GM19351 (cell line): ENCODE results near the gene GET3.
A peak's percentile ranks its signal among the peaks of the same experiment; 100 is the strongest.

Experiments
- ATAC-seq: cut with Tn5 transposase; IDR thresholded peaks from one replicate; pipeline ENCODE4 v1.9.1; 2021; ENCODE audit warnings: mild to moderate bottlenecking, moderate library complexity; ENCODE audit not compliant: unreplicated experiment

GET3 gene

DNA sequence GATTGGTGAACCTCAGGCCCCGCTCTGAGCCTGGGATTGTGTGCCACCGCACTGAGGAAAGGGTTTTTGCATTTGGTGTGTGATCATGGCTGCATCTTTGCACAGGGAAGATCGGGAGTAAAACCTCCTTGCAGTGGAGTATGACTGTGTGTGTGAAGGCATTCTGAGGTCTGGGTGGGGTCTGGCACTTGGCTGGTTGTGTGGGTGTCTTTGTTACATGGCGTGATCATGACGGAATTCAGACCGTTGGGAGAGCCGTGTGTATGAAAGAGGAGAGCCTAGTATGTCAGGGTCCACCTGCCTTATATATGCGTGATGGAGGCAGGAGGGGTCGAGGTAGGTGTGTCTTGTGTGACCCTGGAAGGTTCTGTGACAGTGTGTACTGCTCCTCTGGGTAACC lies 13.6 kb downstream of the GET3 start:
- no peak for ATAC-seq

DNA sequence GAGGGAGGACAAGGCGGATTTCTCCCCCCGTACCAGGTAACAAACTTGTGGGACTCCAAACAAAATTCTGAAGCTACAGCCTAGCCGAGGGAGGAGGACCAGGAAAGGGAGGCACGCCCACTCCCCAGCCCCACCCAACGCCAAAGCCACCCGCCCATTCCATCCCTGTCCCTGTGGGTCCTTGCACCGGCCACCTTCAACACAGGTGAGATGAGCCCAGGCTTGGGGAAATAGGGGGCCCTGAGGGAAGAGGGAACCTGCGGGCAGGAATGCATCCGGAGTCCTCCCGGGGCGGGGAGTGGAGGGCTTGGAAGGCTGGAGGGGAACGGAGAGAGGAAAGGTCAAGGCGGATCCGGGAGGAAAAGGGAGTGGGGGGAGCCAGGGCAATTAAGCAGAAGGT lies 14.3 kb downstream of the GET3 start, which contains the start of gene BEST2:
Gene BEST2, plus strand, starts transcription at position 157 of the 400 bp plus-strand sequence. CDS start 802 bp downstream, outside the sequence.
- no peak for ATAC-seq

DNA sequence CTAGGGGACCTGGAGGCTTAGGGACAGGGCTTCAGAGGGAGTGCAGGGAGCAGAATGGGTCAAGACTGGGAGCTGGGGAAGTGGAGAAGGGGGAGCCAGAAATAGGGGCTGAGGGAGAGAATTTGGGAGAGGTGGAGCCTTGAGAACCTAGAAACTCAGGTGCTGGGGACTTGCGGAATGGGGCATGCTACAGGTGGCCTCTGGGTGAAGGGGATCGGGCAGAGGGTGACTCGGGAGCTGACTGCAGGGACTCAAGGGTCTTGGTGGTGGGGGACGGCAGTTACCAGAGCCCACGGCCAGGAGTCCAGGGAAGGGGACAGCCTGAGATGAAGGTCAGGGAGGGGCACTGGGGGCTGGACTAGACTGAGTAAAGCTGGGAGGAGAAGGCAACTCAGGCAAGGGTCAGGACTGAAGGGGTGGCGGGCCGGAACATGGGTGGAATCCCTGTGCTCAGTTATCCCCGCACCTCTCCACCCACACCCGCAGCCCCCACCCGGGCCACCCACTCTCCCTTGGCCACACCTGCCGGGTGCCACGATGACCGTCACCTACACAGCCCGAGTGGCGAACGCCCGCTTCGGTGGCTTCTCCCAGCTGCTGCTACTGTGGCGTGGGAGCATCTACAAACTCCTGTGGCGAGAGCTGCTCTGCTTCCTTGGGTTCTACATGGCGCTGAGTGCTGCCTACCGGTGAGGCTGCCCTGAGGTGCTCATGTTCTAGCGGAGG lies 14.9 kb downstream of the GET3 start:
- ATAC-seq = no peak

DNA sequence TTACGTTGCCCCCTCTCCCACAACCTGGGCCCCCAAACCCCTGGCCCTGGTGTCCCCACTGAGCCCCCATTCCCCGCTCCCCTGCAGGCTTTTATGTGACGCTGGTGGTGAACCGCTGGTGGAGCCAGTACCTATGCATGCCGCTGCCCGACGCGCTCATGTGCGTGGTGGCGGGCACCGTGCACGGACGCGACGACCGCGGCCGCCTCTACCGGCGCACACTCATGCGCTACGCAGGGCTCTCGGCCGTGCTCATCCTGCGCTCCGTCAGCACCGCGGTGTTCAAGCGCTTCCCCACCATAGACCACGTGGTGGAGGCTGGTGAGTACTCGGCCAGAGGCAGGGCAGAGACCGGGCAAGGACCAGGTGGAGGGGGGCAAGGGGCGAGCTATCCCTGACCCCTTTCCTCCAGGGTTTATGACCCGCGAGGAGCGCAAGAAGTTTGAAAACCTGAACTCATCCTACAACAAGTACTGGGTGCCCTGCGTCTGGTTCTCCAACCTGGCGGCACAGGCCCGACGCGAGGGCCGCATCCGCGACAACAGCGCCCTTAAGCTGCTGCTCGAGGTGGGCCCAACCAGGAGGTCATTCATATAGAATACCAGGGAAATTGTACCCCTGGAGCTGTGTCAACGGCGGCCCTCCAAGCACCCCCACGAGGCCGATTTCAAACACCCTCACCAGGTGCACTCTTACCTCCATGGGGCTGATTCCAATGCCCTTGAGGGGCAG lies 17.3 kb downstream of the GET3 start:
- ATAC-seq = no peak

DNA sequence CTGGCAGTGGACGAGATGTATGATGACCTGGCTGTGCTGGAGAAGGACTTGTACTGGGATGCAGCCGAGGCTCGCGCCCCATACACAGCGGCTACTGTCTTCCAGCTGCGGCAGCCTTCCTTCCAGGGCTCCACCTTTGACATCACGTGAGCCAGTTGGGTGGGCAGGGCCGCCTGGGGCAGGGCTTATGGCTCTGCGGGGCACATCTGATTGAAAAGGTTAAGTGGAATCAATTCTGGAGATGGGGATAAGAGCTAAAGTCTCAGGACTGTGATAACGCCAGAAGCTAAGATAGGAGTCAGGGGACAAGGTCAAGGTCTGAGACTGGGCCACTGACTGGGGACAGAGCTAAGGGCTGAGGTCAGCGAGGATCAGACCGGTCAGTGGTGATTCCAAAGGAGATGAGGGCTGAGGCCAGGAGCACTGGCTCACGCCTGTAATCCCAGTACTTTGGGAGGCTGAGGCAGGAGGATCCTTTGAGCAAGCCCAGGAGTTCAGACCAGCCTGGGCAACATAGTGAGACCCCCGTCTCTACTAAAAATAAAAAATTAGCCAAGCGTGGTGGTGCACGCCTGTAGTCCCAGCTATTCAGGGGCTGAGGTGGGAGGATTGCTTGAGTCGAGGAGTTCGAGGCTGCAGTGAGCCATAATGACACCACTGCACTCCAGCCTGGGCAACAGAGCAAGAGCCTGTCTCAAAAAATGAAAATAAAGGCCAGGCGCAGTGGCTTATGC lies 19.0 kb downstream of the GET3 start:
- no peak for ATAC-seq

DNA sequence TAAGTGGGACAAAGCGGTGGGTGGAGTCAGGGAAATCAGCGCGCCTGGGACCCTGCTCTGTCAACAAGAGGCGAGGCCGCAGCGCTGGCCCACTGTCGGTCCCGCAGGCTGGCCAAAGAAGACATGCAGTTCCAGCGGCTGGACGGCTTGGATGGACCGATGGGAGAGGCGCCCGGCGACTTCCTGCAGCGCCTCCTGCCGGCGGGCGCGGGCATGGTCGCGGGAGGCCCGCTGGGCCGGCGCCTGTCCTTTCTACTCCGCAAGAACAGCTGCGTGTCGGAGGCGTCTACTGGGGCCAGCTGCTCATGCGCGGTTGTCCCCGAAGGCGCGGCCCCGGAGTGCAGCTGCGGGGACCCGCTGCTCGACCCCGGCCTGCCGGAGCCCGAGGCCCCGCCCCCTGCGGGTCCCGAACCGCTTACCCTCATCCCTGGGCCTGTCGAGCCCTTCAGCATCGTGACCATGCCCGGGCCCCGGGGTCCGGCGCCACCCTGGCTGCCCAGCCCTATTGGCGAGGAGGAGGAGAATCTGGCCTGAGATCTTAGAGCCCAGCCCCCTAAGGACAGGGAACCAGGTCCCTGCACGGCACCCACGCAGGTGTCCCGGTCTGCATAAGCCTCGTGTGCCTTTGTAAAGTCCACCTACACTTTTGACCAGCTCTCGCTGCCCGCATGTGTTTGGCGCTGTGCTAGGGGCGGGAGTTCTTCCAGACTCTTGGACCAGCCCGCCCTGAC lies 20.4 kb downstream of the GET3 start:
- ATAC-seq = no peak

DNA sequence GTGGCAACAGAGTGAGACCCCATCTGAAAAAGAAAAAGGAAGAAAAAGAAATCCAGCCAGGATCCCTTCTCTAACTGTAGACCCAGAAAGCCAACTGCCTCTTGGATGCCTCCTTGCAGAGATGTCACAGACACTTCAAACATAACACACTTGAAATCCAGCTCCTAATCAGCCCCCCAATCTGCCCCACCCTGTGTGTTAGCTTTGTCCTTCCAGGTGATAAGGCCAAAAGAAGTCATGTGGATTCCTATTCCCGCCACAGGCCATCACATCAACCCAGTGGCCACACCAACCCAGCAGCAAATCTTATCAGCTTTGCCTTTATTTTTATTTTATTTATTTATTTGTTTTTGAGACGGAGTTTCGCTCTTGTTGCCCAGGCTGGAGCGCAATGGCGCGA lies 22.4 kb downstream of the GET3 start:
- no peak for ATAC-seq

DNA sequence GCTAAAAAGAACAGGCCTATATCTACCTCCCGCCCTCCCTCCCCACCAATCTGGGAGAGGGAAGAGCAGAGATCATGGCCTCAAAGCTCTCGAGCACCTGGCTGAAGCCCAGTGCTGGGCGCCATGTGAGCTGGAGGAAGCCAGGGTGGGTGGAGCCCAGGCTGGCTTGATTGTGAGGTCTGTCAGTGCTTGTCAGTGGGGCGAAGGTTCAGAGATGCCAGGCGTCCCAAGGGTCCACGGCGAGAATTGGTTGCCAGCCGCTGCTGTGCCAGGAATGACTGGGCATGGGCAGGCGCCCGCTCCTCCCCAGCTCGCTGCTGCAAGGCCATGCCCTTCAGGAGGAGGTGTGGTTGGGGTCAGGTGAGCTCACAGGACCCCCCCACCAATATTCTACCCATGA lies 25.8 kb downstream of the GET3 start:
- ATAC-seq = no peak

DNA sequence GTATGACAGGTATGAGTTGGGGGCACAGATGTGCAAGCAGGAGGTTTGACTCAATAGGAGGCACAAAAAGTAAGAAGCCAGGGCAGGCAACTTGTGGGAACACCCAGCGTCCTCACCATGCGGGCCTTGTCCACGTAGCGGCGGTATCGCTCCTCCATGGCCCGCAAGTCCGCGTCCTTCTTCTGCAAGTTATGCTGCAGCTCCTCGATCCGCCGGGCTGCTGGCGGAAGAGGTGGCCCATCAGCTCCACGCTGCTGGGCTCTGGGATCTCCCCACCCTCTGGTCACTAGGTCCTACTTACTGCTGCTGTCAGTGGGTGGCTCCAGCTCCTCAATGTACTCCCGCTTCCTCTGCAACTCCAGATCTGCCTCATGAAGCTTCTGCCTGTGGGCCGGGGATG lies 27.4 kb downstream of the GET3 start:
- ATAC-seq = no peak

DNA sequence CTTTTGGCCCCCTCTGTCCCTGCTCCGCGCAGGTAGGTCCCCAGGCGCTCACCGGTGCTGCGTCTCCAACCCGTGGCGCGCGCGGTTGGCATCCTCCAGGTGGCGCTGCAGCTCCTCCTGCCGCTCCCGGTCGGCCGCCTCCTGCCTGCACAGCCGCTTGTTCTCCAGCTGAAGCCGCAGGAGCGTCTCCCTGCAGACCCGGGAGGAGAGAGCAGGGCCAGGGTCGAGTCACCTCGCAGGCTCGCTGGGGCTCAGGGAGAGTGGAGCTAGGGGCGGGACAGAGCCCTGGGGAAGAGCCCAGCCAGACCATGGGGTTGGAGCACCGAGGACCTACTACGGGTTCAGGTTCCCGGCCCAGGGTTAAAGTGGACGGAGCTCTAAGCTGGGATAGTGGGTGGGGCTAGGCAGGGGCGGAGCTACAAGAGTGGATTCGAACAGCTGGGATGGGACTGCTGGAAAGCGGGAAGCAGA lies 28.8 kb downstream of the GET3 start:
- no peak for ATAC-seq

DNA sequence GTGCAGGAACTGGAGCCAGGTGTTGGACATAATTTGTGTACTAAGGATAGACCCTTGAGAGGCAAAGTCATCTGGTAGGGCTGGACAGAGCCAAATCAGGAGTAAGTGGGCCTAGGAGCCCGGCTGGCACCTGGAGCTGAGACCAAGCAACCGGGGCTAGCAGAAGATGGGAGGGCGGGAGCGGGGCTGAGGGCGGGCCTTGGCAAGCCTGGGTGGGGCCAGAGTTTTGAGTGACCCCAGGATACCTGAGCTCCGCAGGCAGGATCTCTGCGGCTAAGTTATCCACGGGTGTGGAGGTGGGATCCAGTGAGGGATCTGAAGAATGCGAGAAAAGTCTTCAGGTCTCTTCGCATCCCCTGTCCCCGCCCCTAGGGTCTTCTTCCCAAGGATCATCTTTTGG lies 29.9 kb downstream of the GET3 start:
- no peak for ATAC-seq

DNA sequence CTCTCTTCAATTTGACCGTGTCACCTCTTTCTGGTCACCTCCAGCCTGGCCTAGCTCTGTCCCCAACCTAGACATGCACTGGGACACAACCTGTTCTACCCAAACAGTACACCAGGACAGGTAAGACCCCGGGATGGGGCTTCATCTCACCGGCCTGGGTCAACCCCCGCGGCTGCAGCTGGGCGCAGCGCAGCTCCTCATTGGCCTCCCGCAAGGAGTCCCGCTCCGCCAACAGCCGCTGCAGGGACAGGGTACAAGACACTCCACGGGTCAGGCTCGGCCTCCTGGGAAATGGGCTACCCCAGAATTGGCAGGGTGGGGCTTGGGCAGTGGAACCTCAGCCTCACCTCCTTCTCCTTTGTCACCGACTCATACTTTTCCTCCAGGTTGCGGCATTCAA lies 30.4 kb downstream of the GET3 start:
- ATAC-seq = no peak

DNA sequence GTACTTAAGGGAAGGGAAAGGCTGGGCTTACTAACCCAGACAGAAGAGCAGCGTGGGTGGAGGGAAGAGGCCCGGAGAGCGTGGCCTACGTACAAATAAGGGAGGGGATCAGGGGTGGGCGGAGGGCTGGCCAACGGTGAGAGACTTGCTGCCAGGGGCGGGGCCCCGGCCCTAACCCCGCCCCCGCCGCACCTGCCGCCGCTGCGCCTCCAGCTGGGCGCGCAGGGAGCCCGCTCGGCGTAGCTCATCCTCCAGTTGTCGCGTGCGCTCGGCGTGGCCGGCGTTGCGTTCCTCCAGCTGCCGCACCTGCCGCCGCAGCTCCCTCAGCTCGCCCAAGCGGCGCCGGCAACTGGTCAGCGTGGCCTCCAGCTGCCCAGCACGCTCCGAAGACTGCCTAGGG lies 32.4 kb downstream of the GET3 start:
- no peak for ATAC-seq

DNA sequence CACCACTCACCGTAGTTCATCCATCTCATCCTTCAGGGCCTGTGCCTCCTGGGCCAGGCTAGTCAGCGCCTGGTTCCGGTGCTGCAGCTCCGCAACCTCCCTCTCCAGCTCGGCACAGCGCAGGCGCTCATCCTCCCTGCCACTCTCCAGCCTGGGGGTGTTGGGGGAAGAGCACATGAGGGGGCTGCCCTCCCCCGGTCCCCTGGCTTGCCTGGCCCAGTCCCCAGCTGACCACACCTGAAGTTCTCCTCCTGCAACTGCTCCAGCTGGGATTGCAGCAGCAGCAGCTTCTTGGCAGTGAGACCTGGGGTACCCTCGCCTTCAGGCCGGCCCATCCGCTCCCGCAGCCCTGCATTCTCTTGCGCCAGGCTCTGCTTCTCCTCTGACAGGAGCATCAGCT lies 33.6 kb downstream of the GET3 start:
- no peak for ATAC-seq

DNA sequence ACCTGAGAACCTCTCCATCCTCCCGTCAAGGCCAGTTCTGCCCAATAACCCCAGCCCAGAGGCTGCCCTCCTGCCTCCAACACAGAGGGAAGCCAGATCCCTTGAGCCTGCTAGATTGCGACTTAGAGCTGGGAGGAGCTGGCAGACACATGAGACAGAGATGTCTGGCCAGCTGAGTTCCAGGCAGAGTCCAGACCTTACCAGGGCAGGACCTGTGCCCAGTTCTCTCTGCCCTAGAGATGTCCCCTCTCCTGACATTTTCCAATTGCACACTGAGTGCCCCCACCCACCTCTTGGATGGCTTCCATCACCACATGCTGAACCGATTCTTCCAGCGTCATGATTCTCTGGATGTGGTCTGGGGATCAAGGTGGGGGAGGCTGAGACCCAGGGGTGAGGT lies 35.0 kb downstream of the GET3 start:
- ATAC-seq = no peak

DNA sequence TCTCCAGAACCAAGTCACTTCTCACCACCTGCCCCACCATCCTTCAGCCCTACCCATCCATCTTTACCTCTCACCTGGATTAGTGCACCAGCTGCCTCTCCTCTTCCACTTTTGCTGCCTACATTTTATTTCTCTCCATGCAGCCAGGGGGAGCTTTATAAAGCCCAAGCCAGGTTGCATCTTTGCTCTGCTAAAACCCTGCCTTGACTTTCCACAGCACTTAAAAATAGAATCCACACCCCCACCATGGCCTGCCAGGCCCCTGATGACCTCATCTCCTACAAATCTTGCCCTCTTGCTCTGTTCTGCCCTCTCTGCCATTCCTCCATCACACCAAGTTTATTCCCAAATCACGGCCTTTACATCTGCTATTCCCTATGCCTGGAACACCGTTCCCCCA lies 36.3 kb downstream of the GET3 start:
- ATAC-seq = no peak

DNA sequence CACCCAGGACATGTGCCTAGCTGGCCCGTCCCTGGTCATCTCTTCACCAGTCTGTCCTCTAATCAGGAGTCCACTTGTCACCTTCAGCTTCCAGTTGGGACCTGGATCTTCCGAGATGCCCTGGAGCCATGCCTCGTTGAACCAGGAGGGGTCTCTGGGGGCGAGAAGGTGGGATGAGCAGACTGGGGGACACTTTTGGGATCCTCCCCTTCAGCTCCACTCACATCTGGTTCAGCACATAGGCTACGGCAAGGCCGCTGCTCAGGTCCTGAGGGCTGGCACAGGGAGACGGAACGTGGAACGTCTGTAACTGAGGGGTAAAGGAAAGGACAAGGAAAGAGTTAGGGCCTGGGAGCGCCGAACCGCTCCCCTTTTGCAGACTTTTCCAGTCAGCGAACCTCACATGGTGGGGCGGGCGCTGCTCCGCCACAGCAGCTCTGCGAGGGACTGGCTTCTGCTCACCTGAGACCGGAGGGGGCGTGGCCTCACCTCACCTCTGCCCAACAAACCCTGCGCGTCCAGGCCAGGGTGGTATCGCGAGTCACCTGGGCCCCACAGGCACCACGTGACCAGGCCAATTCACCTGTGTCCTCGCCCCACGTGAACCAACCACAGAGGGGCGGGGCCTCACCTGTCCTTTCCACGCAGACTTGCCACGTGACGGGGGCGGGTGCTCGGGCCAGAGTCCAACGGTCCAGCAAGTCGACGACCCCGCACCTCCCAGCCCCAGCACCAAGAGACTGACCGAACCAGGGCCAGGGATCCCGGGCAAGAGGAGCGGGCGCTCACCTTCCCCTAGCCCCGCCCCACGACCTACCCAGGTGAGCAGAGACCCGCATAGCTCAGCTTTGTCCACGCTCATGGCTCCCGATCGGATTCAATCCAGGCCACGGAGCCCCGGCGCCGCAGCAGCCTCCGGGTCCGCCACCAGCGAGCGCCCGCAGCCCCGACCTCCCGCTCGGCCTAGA lies 37.6 kb downstream of the GET3 start, which contains the start of gene HOOK2:
Gene HOOK2, minus strand, starts transcription at position 965 of the 968 bp plus-strand sequence. Its CDS starts 103 bp downstream, at position 862.
- peak; percentile 10 for ATAC-seq

DNA sequence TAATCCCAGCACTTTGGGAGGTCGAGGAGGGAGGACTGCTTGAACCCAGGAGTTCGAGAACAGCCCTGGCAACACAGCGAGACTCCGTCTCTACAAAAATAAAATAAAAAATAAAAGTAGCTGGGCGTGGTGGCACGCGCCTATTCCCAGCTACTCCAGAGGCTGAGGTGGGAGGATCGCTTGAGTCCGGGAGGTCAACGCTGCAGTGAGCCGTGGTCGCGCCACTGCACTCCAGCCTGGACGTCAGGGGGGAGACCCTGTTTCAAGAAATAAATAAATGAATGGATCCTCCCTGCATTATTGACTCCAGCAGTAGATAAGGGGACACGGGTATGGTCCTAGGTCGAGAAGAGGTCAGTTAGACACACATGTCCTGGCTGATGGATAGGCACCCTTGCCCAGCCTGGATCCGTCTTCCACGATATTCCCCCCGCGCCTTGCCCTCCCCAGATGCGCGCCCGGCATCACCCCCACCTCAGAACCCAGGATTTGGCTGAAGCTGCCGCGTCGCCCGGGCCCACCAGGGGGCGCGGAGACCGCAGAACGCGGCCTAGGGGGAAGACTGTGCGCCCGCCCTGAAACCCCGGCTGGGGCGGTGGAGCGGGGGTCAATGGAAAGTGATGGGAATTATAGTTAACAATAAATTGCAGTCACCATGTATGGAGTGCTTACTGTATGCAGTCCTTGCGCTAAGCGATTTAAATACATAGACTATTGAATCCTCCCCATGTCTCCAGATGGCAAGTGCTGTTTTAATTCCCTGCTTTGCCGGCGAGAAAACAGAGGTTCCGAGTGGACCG lies 40.1 kb downstream of the GET3 start:
- ATAC-seq = peak; percentile 43
